H1 (cell line): Measurements from ENCODE around the gene BICRAL. TPM values are rescaled to one million over a fixed set of nuclear protein-coding genes. Genes with fewer than 3 reads are reported as not detected.

Source experiments
- CTCF ChIA-PET: fragments of 300-600 bp; sonication (Branson Sonifier 250); formaldehyde crosslinking; loops from one replicate; lab custom pipeline; 2021; ENCODE audit not compliant: partially characterized antibody; lab: Charles Lee
- POLR2A ChIA-PET: fragments of 300-600 bp; sonication (Branson Sonifier 250); formaldehyde crosslinking; loops from one replicate; lab custom pipeline; 2021; ENCODE audit warnings: inconsistent platforms; ENCODE audit not compliant: partially characterized antibody; lab: Charles Lee
- DNase-seq, 2 experiments: peaks; one replicate each; pipeline versions ENCODE4 v3.0.0 to v3.0.0-alpha.2; 2010 to 2022; ENCODE audit warnings: low spot score in 2 of 2, low read depth in 1 of 2, mixed read lengths in 1 of 2
- FAIRE-seq: peaks from 2 replicates; lab custom pipeline; 2011; peaks lifted over from hg19 to GRCh38; lab: Jason Lieb, UNC
- H2AFZ ChIP-seq: 2 replicates; pipeline ENCODE4 v1.8.1; 2012; ENCODE audit warnings: low read length, inconsistent platforms
- H2AK5ac ChIP-seq: 2 replicates; pipeline ENCODE4 v1.6.1; 2013; ENCODE audit warnings: low read depth, low read length
- H2BK120ac ChIP-seq: replicated peaks from 2 replicates; pipeline ENCODE3; 2013; ENCODE audit warnings: low read depth, low read length, inconsistent platforms
- H2BK12ac ChIP-seq: 2 replicates; pipeline ENCODE4 v1.6.1; 2013; ENCODE audit warnings: low read depth, low read length
- H2BK15ac ChIP-seq: 2 replicates; pipeline ENCODE4 v1.6.1; 2013; ENCODE audit warnings: low read length
- H2BK20ac ChIP-seq: 2 replicates; pipeline ENCODE4 v1.6.1; 2013; ENCODE audit warnings: low read length
- H2BK5ac ChIP-seq: 2 replicates; pipeline ENCODE4 v1.6.1; 2013; ENCODE audit warnings: low read depth, low read length
- H3K14ac ChIP-seq: 2 replicates; pipeline ENCODE4 v1.6.1; 2013; ENCODE audit warnings: inconsistent platforms; ENCODE audit not compliant: insufficient read length
- H3K18ac ChIP-seq: 2 replicates; pipeline ENCODE4 v1.6.1; 2013; ENCODE audit warnings: low read length; ENCODE audit errors: extremely low read depth
- H3K23ac ChIP-seq: 2 replicates; pipeline ENCODE4 v1.6.1; 2013; ENCODE audit warnings: inconsistent platforms; ENCODE audit not compliant: insufficient read length
- H3K23me2 ChIP-seq: 2 replicates; pipeline ENCODE4 v1.6.1; 2013; ENCODE audit warnings: low read depth, low read length
- H3K27ac ChIP-seq: 2 replicates; pipeline ENCODE4 v1.6.1; 2011; ENCODE audit warnings: low read depth, low read length, inconsistent platforms
- H3K27me3 ChIP-seq, 4 experiments: replicated peaks in 1 of 4; 1 replicate in 1 of 4; 2 replicates in 3 of 4; pipeline versions ENCODE4 v1.6.1 to v1.8.1; 2011 to 2013; ENCODE audit warnings: low read length in 3 of 4, mild to moderate bottlenecking in 3 of 4, inconsistent platforms in 2 of 4, mixed read lengths in 2 of 4, moderate library complexity in 1 of 4; ENCODE audit not compliant: control insufficient read depth in 3 of 4, insufficient read depth in 3 of 4; ENCODE audit errors: extremely low read depth in 1 of 4
- H3K36me3 ChIP-seq, 4 experiments: 2 replicates each; pipeline versions ENCODE4 v1.6.1 to v1.8.1; 2011 to 2013; ENCODE audit warnings: mild to moderate bottlenecking in 4 of 4, low read length in 3 of 4, moderate library complexity in 2 of 4, control low read depth in 1 of 4, inconsistent platforms in 1 of 4; ENCODE audit not compliant: insufficient read depth in 4 of 4, control insufficient read depth in 2 of 4
- H3K4ac ChIP-seq: replicated peaks from 2 replicates; pipeline ENCODE3; 2013; ENCODE audit warnings: low read length, low read depth, mixed read lengths, inconsistent platforms; ENCODE audit not compliant: insufficient read length
- H3K4me1 ChIP-seq, 4 experiments: replicated peaks in 1 of 4; 1 replicate in 1 of 4; 2 replicates in 3 of 4; pipeline versions ENCODE4 v1.6.1 to v1.8.1; 2011 to 2013; ENCODE audit warnings: low read length in 3 of 4, inconsistent platforms in 2 of 4, mixed read lengths in 1 of 4; ENCODE audit not compliant: insufficient read depth in 4 of 4, control insufficient read depth in 3 of 4
- H3K4me2 ChIP-seq, 2 experiments: 2 replicates each; pipeline versions ENCODE4 v1.6.1 to v1.8.1; 2011 to 2013; ENCODE audit warnings: low read depth in 2 of 2, low read length in 2 of 2, control low read depth in 1 of 2, inconsistent platforms in 1 of 2, mild to moderate bottlenecking in 1 of 2; ENCODE audit not compliant: insufficient read depth in 1 of 2
- H3K4me3 ChIP-seq, 4 experiments: fragments of 200-600, 300-600 bp in 1 of 4; sonication (generic), shearing (Covaris generic), sonication (Bioruptor Twin) in 1 of 4; 2 replicates each; pipeline versions ENCODE4 v1.5.1 to v1.8.1; 2011 to 2016; ENCODE audit warnings: low read length in 4 of 4, low read depth in 3 of 4, control low read depth in 2 of 4, inconsistent platforms in 2 of 4, mild to moderate bottlenecking in 2 of 4, mixed read lengths in 1 of 4, moderate library complexity in 1 of 4; ENCODE audit not compliant: insufficient read depth in 2 of 4; ENCODE audit errors: extremely low read depth in 1 of 4
- H3K56ac ChIP-seq: replicated peaks from 2 replicates; pipeline ENCODE3; 2013; ENCODE audit warnings: low read depth, mild to moderate bottlenecking, mixed read lengths, low read length, inconsistent platforms; ENCODE audit not compliant: insufficient read length
- H3K79me1 ChIP-seq: 2 replicates; pipeline ENCODE4 v1.6.1; 2013; ENCODE audit warnings: low read depth, low read length, control low read depth
- H3K79me2 ChIP-seq, 2 experiments: 2 replicates each; pipeline versions ENCODE4 v1.6.1 to v1.8.1; 2012 to 2013; ENCODE audit warnings: low read length in 2 of 2, mild to moderate bottlenecking in 2 of 2, inconsistent platforms in 1 of 2; ENCODE audit not compliant: insufficient read depth in 2 of 2, control insufficient read depth in 1 of 2
- H3K9ac ChIP-seq, 4 experiments: replicated peaks in 1 of 4; 1 replicate in 1 of 4; 2 replicates in 3 of 4; pipeline versions ENCODE4 v1.6.1 to v1.8.1; 2011 to 2013; ENCODE audit warnings: low read depth in 3 of 4, low read length in 3 of 4, control low read depth in 2 of 4, mild to moderate bottlenecking in 2 of 4, moderate library complexity in 2 of 4, inconsistent platforms in 1 of 4; ENCODE audit errors: extremely low read depth in 1 of 4
- H3K9me3 ChIP-seq, 2 experiments: 2 replicates each; pipeline versions ENCODE4 v1.6.1 to v1.8.1; 2012 to 2013; ENCODE audit warnings: mild to moderate bottlenecking in 2 of 2, moderate library complexity in 2 of 2, control low read depth in 1 of 2, inconsistent platforms in 1 of 2, low read depth in 1 of 2, low read length in 1 of 2, mixed read lengths in 1 of 2; ENCODE audit not compliant: insufficient read depth in 2 of 2
- H4K20me1 ChIP-seq, 2 experiments: replicated peaks in 1 of 2; 2 replicates each; pipeline versions ENCODE3 to v1.8.1; 2011 to 2013; ENCODE audit warnings: inconsistent platforms in 2 of 2, low read length in 2 of 2, mild to moderate bottlenecking in 1 of 2; ENCODE audit not compliant: insufficient read depth in 2 of 2, control insufficient read depth in 1 of 2
- H4K5ac ChIP-seq: 2 replicates; pipeline ENCODE4 v1.6.1; 2013; ENCODE audit warnings: low read length, low read depth, mixed read lengths, inconsistent platforms; ENCODE audit not compliant: insufficient read length
- H4K8ac ChIP-seq: 2 replicates; pipeline ENCODE4 v1.8.0; 2013; ENCODE audit warnings: mild to moderate bottlenecking, moderate library complexity, low read length, inconsistent platforms; ENCODE audit not compliant: insufficient read depth; ENCODE audit errors: extremely low read depth
- H4K91ac ChIP-seq: replicated peaks from 2 replicates; pipeline ENCODE3; 2013; ENCODE audit warnings: low read length, mixed read lengths, inconsistent platforms; ENCODE audit not compliant: insufficient read length
- BCL11A ChIP-seq, 2 experiments: IDR thresholded peaks; one replicate each; pipeline ENCODE4 v1.6.1; 2011; ENCODE audit warnings: low read depth in 2 of 2, low read length in 2 of 2, mild to moderate bottlenecking in 2 of 2
- CBX8 ChIP-seq: fragments of 300-800, 300-1000 bp; sonication (generic); IDR thresholded peaks from 2 replicates; pipeline ENCODE4 v1.7.1; 2016; ENCODE audit warnings: low read depth, low read length, borderline replicate concordance
- FOSL1 ChIP-seq: IDR thresholded peaks from 2 replicates; pipeline ENCODE4 v1.6.1; 2011; ENCODE audit warnings: mild to moderate bottlenecking, low read depth, low read length, moderate library complexity; ENCODE audit not compliant: insufficient read depth
- GABPA ChIP-seq: IDR thresholded peaks from 2 replicates; pipeline ENCODE4 v1.6.1; 2011; ENCODE audit warnings: mild to moderate bottlenecking, low read length, moderate library complexity, borderline replicate concordance; ENCODE audit not compliant: insufficient read depth
- HDAC2 ChIP-seq, 2 experiments: fragments of 300-600 bp in 1 of 2; sonication (generic) in 1 of 2; IDR thresholded peaks; 2 replicates each; pipeline ENCODE4 v1.6.1; 2011 to 2012; ENCODE audit warnings: low read depth in 2 of 2, low read length in 2 of 2, mild to moderate bottlenecking in 2 of 2, moderate library complexity in 2 of 2, borderline replicate concordance in 1 of 2, inconsistent platforms in 1 of 2
- POU5F1 ChIP-seq: IDR thresholded peaks from 2 replicates; pipeline ENCODE4 v1.6.1; 2011; ENCODE audit warnings: low read depth, mild to moderate bottlenecking, low read length, moderate library complexity
- RAD21 ChIP-seq, 2 experiments: IDR thresholded peaks in 1 of 2; conservative IDR thresholded peaks in 1 of 2; 2 replicates each; pipeline ENCODE4 v1.6.1; 2011; ENCODE audit warnings: low read depth in 2 of 2, low read length in 2 of 2, improper control_type of control experiment in 1 of 2, inconsistent platforms in 1 of 2, mild to moderate bottlenecking in 1 of 2, moderate library complexity in 1 of 2
- SIN3A ChIP-seq, 2 experiments: IDR thresholded peaks in 1 of 2; conservative IDR thresholded peaks in 1 of 2; 2 replicates each; pipeline ENCODE4 v1.6.1; 2011 to 2012; ENCODE audit warnings: low read length in 2 of 2, improper control_type of control experiment in 1 of 2, low read depth in 1 of 2, mild to moderate bottlenecking in 1 of 2
- SP4 ChIP-seq: IDR thresholded peaks from 2 replicates; pipeline ENCODE4 v1.6.1; 2012; ENCODE audit warnings: low read length, inconsistent platforms
- SUZ12 ChIP-seq: fragments of 200-600 bp; sonication (generic); IDR thresholded peaks from 2 replicates; pipeline ENCODE4 v1.6.1; 2012; ENCODE audit warnings: mild to moderate bottlenecking, inconsistent platforms, low read length, moderate library complexity, mixed read lengths
- TEAD4 ChIP-seq: IDR thresholded peaks from 2 replicates; pipeline ENCODE4 v1.6.1; 2012; ENCODE audit warnings: low read depth, low read length, inconsistent platforms, mixed read lengths
- WGBS, 2 experiments: shearing (Covaris generic) in 1 of 2; methylation state at CpG; one replicate each; pipeline versions ENCODE4 v1.1.6 to v1.1.7; 2013 to 2015; ENCODE audit warnings: low lambda C conversion rate in 2 of 2, mixed read lengths in 2 of 2, inconsistent platforms in 1 of 2, low coverage in 1 of 2, missing lambda C conversion rate in 1 of 2; ENCODE audit not compliant: insufficient replicate concordance in 2 of 2, insufficient coverage in 1 of 2, insufficient read length in 1 of 2; ENCODE audit errors: extremely low coverage in 1 of 2, missing lambda C conversion rate in 1 of 2; 5-methylcytosine and 5-hydroxymethylcytosine counted together
- polyA plus RNA-seq, 7 experiments: library from polyadenylated mRNA; depleted of rRNA in 3 of 7; stranded (reverse) in 5 of 7; unstranded in 2 of 7; fragments of >200 nt in 5 of 7; fragments of 200-250 nt in 2 of 7; gene quantifications; 1 replicate in 5 of 7; 2 replicates in 1 of 7; 4 replicates in 1 of 7; pipeline versions ENCODE4 v1.2.1 to v1.2.3, GENCODE V29; 2011 to 2013; ENCODE audit warnings: missing spikeins in 2 of 7, mixed read lengths in 2 of 7
- total RNA-seq: library from RNA; stranded (reverse); fragmentation: NEBNext Ultra II Directional; extraction: Animal tissue kit (Norgen Biotek cat#: 25700); gene quantifications from 2 replicates; pipeline ENCODE4 v1.2.1, GENCODE V29; 2021

BICRAL gene
- total and polyA plus RNA-seq, 2 of the 8 experiments (the other 6 are each of a cell fraction or from before 2014, with no cell fraction given) = 9.4 to 12.2 TPM

DNA sequence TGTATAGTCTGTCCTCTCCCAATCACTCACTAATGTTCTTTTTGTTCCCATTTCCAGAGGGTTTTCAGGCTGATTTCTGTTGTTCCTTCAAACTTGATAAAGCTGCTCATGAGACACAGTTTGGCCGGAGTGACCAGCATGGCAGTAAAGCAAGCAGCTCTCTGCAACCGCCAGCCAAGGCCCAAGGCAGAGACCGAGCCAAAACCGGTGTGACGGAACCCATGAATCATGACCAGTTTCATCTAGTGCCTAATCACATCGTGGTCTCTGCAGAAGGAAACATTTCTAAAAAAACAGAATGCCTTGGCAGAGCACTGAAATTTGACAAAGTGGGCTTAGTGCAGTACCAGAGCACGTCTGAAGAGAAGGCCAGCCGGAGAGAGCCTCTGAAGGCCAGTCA, 82.8 kb downstream of the BICRAL start:
- peaks cover 9 to 38% (median 11%) of the 10 kb centered on the region in 4 experiments; a peak in 5 of 8 replicates for H3K36me3 ChIP-seq
- H3K56ac ChIP-seq = no peak overlapping the region
- no peak overlapping the region for H3K14ac ChIP-seq
- no peak overlapping the region for H3K4me2 ChIP-seq
- H2BK12ac ChIP-seq = no peak overlapping the region
- no peaks in the 10 kb centered on the region; a peak in 1 of 4 replicates for H3K9me3 ChIP-seq
- no peaks in the 10 kb centered on the region for H3K79me2 ChIP-seq
- WGBS, 2 experiments = 93% methylated on average over 8 of the region's 8 CpGs; no CpG with 5 or more reads in 1 of the 2 experiments
- no peak overlapping the region for H2AFZ ChIP-seq
- no peaks in the 10 kb centered on the region for H3K79me1 ChIP-seq
- no peak overlapping the region for H3K18ac ChIP-seq
- H2AK5ac ChIP-seq = no peak overlapping the region
- ChIA-PET POLR2A (interaction anchor here (1.3 kb wide), 1 partner anchor 13 kb away, joined by 6 read pairs; no protein-coding TSS in a partner anchor), CTCF (interaction anchor here (0.6 to 1.5 kb wide), 3 partner anchors 53 to 139 kb away, joined by 3 read pairs; no protein-coding TSS in a partner anchor)
- no peak for FAIRE-seq
- H2BK15ac ChIP-seq = no peak overlapping the region
- H3K9ac ChIP-seq = no peak overlapping the region
- H4K20me1 ChIP-seq = no peaks in the 10 kb centered on the region
- H3K23ac ChIP-seq = no peak overlapping the region
- H4K8ac ChIP-seq = no peak overlapping the region
- no peaks in the 10 kb centered on the region for H3K27me3 ChIP-seq
- no peak overlapping the region for H2BK20ac ChIP-seq
- no peak overlapping the region for H4K5ac ChIP-seq
- no peak for DNase-seq
- no peak overlapping the region for H2BK5ac ChIP-seq
- no peaks in the 10 kb centered on the region for H3K4me1 ChIP-seq
- TF ChIP-seq POU5F1 = no peak
- TF ChIP-seq SUZ12 = no peak
- no peak for TF ChIP-seq TEAD4
- no peak for TF ChIP-seq FOSL1
- no peak for TF ChIP-seq HDAC2 (IDR thresholded peaks at IDR 0.05; ENCODE audit: borderline replicate concordance in 1 of 2, low read depth in 2 of 2, low read length in 2 of 2)
- TF ChIP-seq CBX8 = no peak
- no peak for TF ChIP-seq SIN3A (conservative IDR thresholded peaks at IDR 0.05 in 1 of 2, IDR thresholded peaks at IDR 0.05 in 1 of 2; ENCODE audit: low read depth in 1 of 2, low read length in 2 of 2)
- no peak for TF ChIP-seq SP4
- TF ChIP-seq GABPA = no peak
- no peak for TF ChIP-seq RAD21 (IDR thresholded peaks at IDR 0.05 in 1 of 2, conservative IDR thresholded peaks at IDR 0.05 in 1 of 2; ENCODE audit: low read depth in 2 of 2, low read length in 2 of 2)
- TF ChIP-seq BCL11A (IDR thresholded peaks at IDR 0.05; ENCODE audit: low read depth in 2 of 2, low read length in 2 of 2) = no peak
- H3K27ac ChIP-seq = no peak overlapping the region
- no peak overlapping the region for H2BK120ac ChIP-seq
- no peak overlapping the region for H3K4ac ChIP-seq
- no peak overlapping the region for H3K4me3 ChIP-seq
- H4K91ac ChIP-seq = no peak overlapping the region
- no peaks in the 10 kb centered on the region for H3K23me2 ChIP-seq
